Neutrophil (primary cell): ENCODE results near the gene CPSF4.

Experiments
- H3K27ac ChIP-seq: fragments of 200-600 bp; sonication (generic); 2 replicates; pipeline ENCODE4 v1.5.1; 2016; ENCODE audit warnings: mild to moderate bottlenecking, moderate library complexity
- H3K27me3 ChIP-seq: fragments of 200-600 bp; sonication (generic); 2 replicates; pipeline ENCODE4 v1.6.0; 2016; ENCODE audit warnings: mild to moderate bottlenecking
- H3K36me3 ChIP-seq: fragments of 200-600 bp; sonication (generic); 2 replicates; pipeline ENCODE4 v1.5.1; 2017
- H3K4me1 ChIP-seq, 2 experiments: fragments of 200-600 bp in 1 of 2; sonication (generic) in 1 of 2; 1 replicate in 1 of 2; 2 replicates in 1 of 2; pipeline versions ENCODE4 v1.5.1 to v1.6.1; 2013 to 2016; ENCODE audit warnings: low read depth in 1 of 2, low read length in 1 of 2, mild to moderate bottlenecking in 1 of 2, moderate library complexity in 1 of 2; ENCODE audit not compliant: control insufficient read depth in 1 of 2, insufficient read depth in 1 of 2
- H3K4me3 ChIP-seq, 2 experiments: fragments of 200-600 bp in 1 of 2; sonication (generic) in 1 of 2; 1 replicate in 1 of 2; 2 replicates in 1 of 2; pipeline ENCODE4 v1.5.1; 2013 to 2016; ENCODE audit warnings: low read depth in 1 of 2, low read length in 1 of 2, mild to moderate bottlenecking in 1 of 2, moderate library complexity in 1 of 2
- H3K9me3 ChIP-seq: fragments of 200-600 bp; sonication (generic); 2 replicates; pipeline ENCODE4 v1.5.1; 2016
- TF ChIP-seq, protein P1 (sequence below): fragments of 200-600 bp; sonication (generic); IDR thresholded peaks from 2 replicates; pipeline ENCODE4 v1.5.1; 2016; ENCODE audit warnings: antibody characterized with exemption

CPSF4 gene

GRCh38 chr7:99393355-99394187, 45.2 kb upstream of the CPSF4 start:
- peaks cover 14% of the 10 kb centered on the region in 2 experiments for H3K4me1 ChIP-seq
- H3K36me3 ChIP-seq: peaks cover 100% of the 10 kb centered on the region
- peak overlapping the region; percentile 61 for H3K27ac ChIP-seq
- no peak overlapping the region for H3K4me3 ChIP-seq
- H3K9me3 ChIP-seq: no peaks in the 10 kb centered on the region
- H3K27me3 ChIP-seq: no peaks in the 10 kb centered on the region
- TF ChIP-seq, protein P1, sequence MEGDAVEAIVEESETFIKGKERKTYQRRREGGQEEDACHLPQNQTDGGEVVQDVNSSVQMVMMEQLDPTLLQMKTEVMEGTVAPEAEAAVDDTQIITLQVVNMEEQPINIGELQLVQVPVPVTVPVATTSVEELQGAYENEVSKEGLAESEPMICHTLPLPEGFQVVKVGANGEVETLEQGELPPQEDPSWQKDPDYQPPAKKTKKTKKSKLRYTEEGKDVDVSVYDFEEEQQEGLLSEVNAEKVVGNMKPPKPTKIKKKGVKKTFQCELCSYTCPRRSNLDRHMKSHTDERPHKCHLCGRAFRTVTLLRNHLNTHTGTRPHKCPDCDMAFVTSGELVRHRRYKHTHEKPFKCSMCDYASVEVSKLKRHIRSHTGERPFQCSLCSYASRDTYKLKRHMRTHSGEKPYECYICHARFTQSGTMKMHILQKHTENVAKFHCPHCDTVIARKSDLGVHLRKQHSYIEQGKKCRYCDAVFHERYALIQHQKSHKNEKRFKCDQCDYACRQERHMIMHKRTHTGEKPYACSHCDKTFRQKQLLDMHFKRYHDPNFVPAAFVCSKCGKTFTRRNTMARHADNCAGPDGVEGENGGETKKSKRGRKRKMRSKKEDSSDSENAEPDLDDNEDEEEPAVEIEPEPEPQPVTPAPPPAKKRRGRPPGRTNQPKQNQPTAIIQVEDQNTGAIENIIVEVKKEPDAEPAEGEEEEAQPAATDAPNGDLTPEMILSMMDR: no peak

DNA sequence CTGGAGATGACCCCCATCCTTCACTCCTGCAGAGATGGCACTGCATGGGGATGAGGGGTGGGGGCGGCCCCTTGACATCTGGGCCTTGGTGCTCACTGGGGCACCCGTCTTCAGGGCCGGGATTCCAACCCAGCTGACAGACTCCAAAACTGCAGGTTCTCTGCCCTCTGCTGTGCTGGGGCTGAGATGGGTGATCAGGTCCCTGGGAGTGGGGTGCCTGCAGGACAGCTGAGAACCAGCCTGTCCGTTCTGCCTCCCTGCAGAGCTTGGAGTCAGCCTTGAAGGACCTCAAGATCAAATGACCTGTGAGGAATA, 44.6 kb upstream of the CPSF4 start:
- no peak overlapping the region for H3K27ac ChIP-seq
- H3K27me3 ChIP-seq: no peaks in the 10 kb centered on the region
- peaks cover 100% of the 10 kb centered on the region for H3K36me3 ChIP-seq
- no peak overlapping the region for H3K4me3 ChIP-seq
- H3K9me3 ChIP-seq: no peaks in the 10 kb centered on the region
- TF ChIP-seq, protein P1: no peak
- H3K4me1 ChIP-seq: peaks cover 14% of the 10 kb centered on the region in 2 experiments

GRCh38 chr7:99395616-99396327, 43.0 kb upstream of the CPSF4 start:
- Histone ChIP-seq H3K36me3 (peaks cover 99% of the 10 kb centered on the region), H3K4me1 (peaks cover 14% of the 10 kb centered on the region in 2 experiments), H3K9me3 (no peaks in the 10 kb centered on the region), H3K27me3 (no peaks in the 10 kb centered on the region), H3K27ac (peak overlapping the region; percentile 23), H3K4me3 (no peak overlapping the region)
- TF ChIP-seq, protein P1: no peak

DNA sequence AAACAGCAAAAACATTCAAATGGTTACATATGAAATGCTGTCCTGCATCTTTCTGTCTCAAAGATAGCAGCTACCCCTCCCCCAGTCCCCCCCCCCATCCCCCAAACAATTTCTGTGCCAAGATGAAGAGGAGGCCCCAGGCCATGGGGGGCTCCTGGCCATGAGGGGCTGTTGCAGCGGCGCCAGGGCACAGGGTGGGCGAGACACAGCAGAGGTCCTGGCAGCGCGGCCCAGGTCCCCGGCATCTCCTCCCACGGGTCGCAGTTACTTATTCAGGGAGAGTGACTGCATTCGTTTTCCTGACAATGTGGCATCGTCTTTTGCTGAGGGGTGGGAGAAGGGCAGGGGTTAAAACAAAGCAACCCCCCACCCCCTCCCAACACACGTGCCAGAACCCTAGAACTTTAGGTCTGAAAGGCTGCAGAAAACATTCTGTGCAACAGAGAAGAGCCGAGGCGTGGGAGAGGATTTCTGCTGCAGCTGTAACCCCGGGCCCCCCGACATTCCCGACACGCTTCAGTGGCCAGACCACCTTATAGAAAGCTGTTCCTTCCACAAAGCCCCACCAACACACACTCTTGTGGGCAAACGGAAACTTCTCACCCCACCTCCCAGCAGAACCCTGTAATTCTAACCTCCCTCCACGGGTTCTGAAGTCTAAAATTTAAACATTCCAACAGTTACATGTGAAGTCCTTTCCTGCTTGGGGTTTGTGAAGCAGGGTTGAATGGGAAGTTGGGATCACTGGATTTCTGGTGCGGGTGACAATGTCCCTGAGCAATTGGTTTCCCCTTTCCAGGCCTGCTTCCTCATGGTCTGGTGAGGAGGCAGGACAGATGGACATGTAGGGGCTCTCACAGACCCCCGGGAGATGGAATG, 42.1 kb upstream of the CPSF4 start:
- no peaks in the 10 kb centered on the region for H3K9me3 ChIP-seq
- H3K27ac ChIP-seq: peak overlapping the region; percentile 54
- peaks cover 97% of the 10 kb centered on the region for H3K36me3 ChIP-seq
- peaks cover 14% of the 10 kb centered on the region in 2 experiments for H3K4me1 ChIP-seq
- H3K4me3 ChIP-seq: no peak overlapping the region
- H3K27me3 ChIP-seq: no peaks in the 10 kb centered on the region
- TF ChIP-seq, protein P1: no peak

GRCh38 chr7:99397297-99397983, 41.3 kb upstream of the CPSF4 start:
- no peak overlapping the region for H3K4me3 ChIP-seq
- H3K27me3 ChIP-seq: no peaks in the 10 kb centered on the region
- H3K4me1 ChIP-seq: peaks cover 8 to 9% of the 10 kb centered on the region in 2 experiments
- H3K9me3 ChIP-seq: no peaks in the 10 kb centered on the region
- peaks cover 90% of the 10 kb centered on the region for H3K36me3 ChIP-seq
- peak overlapping the region; percentile 54 for H3K27ac ChIP-seq
- TF ChIP-seq, protein P1: no peak
